ENCODE data around the gene COPG2.
"Not testable (repeated sequence)": the region's sequence is repeated elsewhere in the genome, so short reads cannot be mapped to it uniquely, and the experiment has no call there.

GRCh38 chr7:130575110-130575509 is 93.4 kb downstream of the COPG2 start:
- not testable (repeated sequence) for TF ChIP-seq POLR2A (IDR thresholded peaks at IDR 0.05; ENCODE audit: low read length); FOSL2 (IDR thresholded peaks at IDR 0.05); FOSL2 (CRISPR knock-in tag; IDR thresholded peaks at IDR 0.05); CTCF (IDR thresholded peaks at IDR 0.05); MAX (IDR thresholded peaks at IDR 0.05); EP300 (IDR thresholded peaks at IDR 0.05); CBX2 (IDR thresholded peaks at IDR 0.05; ENCODE audit: borderline replicate concordance, low read depth); ATOH8 (CRISPR knock-in tag; IDR thresholded peaks at IDR 0.05; ENCODE audit: low read depth); RCOR1 (IDR thresholded peaks at IDR 0.05; ENCODE audit: low read depth, low read length); PHF8 (IDR thresholded peaks at IDR 0.05; ENCODE audit: borderline replicate concordance, low read depth); BCL3 (IDR thresholded peaks at IDR 0.05)

All from A549 (cell line).